ENCODE measurements around the gene LIN28A. TPM values are rescaled to one million over a fixed set of nuclear protein-coding genes. Genes with fewer than 3 reads are reported as not detected.

Gene LIN28A
- total RNA-seq, 1 donor from 2014 or later: not detected

DNA sequence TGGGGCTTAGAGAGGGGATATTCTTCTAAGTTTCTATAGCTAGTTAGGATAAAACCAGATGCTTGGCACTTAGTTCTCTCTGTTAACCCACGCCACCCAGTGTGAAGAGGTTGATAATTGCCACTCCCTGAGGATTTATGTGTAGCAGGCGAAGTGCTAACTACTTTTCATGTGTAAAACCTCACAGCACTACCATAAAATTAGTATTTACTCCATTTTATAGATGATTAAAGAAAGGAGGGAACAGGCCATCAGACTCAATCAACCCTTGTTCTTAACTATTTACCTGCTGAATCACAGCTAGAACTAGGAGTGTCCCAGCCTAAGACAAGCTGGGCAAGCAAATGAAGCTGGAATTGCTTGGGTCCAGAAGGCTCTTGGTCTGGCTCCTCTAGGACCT, 8.9 kb downstream of the LIN28A start:
- DNase-seq (ENCODE audit: low spot score) (no peak), ATAC-seq (no peak)
- intact Hi-C loops (cut with DNase I): no loop called here

DNA sequence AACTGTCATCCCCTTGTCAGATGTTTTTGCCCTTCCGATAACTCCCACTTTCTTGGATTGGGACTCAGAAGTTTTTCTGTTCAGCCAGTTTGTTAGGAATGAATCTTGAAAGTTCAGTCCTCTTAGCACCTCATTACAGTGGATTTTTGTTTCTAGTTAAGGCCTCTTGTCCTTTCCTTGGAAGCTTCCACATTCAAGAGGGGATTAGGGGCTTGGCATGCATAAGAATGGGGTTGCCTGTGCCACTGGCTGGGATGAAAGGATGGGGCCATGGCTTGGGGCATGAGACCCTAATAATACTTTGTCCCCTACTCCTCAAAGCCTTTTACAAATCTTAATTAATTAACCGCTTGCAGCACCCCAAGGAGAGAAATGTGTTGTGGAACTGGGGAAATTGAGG, 19.1 kb downstream of the LIN28A start:
- DNase-seq (ENCODE audit: low spot score): no peak
- no peak for ATAC-seq
- intact Hi-C loops (cut with DNase I): no loop called here

DNA sequence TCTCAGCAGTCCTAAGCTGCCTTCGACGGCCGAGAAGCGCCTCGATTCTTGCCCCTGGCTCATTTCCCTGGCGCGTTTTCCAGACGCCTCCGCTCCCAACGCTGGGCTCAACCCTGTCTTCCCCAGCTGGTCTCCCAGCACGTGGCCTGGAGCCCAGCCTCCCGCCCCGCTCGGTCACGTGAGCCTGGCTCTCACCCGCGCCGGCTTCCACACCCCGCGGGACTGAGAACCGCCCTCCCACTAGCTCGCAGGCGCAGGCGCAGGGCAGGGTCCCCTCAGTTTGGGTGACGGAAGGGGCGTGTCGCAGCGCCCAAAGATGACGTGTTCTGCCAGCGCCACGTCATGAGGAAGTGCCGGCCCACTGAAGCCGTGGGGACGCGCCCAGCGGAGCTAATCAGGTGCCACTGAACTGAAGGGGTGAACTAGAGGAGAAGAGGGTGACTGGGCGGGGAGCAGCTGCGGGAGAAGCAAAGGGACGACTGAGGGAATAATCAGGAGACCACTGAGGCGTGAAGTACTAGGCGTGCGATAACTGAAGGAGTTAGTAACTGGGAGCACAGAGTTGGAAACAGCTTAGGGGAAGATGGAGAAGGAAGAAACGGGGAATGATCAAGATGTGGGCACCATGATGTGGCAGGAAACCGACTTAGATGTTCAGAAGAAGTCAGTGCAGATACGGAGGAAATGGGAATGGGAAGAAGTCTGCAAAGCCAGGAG, 21.5 kb downstream of the LIN28A start, which contains the start of gene DHDDS:
Gene DHDDS, plus strand, starts transcription at position 343 of the 717 bp plus-strand sequence. CDS start 625 bp downstream, outside the sequence.
- intact Hi-C loops (cut with DNase I): no loop called here
- DNase-seq (ENCODE audit: low spot score) (peak; percentile 99), ATAC-seq (peak; percentile 100)

GRCh38 chr1:26432793-26433192, 22.2 kb downstream of the LIN28A start:
- ATAC-seq (no peak), DNase-seq (ENCODE audit: low spot score) (no peak)
- intact Hi-C loops (cut with DNase I): no loop called here

DNA sequence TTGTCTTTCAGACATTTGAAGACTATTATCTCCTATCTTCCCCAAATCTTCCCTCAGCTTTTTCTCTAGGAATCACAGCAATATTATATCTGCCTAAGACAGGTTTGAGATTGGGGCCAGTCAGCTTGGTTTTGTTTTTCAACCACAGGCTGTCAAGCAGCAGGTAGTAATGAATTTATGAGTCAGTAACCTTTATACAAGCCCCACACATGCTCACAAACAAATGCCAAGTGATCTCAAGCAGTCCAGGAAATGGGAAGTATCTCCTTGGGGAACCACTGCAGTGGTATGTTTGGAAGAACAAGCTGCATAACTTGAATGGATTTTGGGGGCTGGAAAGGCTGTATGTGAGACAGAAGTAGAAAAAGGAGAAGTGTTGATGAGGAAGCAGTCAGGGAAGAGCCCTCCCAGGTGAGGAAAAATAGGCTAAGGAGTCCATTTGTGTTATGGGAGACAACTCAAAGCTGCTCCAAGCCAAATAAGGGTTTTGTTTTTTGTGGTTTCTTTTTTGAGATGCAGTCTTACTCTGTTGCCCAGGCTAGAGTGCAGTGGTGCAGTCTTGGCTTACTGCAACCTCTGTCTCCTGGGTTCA, 23.6 kb downstream of the LIN28A start:
- intact Hi-C loops (cut with DNase I): no loop called here
- no peak for ATAC-seq

DNA sequence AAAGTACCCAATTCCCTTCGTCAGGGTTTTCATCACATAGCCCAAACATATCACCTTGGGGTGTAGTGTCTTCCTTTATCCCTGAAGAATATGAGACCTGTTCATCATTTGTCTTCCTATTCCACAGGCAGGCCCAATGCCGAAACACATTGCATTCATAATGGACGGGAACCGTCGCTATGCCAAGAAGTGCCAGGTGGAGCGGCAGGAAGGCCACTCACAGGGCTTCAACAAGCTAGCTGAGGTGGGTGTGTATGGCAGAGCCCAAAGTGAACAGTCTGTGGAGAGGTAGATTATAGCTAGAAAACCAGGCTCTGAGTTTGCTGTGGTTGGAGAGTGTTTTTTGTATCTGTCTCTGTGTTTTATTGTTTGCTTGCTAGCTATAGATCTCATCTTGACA, 27.4 kb downstream of the LIN28A start:
- intact Hi-C loops (cut with DNase I): no loop called here
- DNase-seq (ENCODE audit: low spot score): no peak
- no peak for ATAC-seq

More for the DNA sequence above, 23.6 kb downstream of the LIN28A start:
- no peak for DNase-seq (ENCODE audit: low spot score)

- no peak for ATAC-seq
- no peak for DNase-seq (ENCODE audit: low spot score)
- intact Hi-C loops (cut with DNase I): no loop called here
Observed at GRCh38 chr1:26440259-26440658, 29.6 kb downstream of the LIN28A start.

DNA sequence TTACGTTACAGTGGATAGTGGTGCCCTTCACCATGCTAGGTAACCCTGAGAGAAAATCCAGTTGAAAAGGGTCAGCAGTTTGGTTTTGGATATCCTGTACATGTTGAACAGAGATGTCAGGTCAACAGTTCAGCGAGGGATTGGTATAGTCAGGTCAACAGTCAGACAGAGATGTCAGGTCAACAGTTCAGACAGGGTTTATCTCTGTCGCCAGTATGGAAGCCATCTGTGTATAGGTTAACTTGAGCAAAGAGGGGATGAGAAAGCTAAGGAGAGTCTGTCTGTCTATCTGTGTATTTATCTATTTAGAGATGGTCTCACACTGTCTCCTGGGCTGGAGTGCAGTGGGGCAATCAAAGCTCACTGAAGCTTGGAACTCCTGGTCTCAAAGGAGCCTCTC, 39.3 kb downstream of the LIN28A start:
- DNase-seq (ENCODE audit: low spot score) (no peak), ATAC-seq (no peak)
- intact Hi-C loops (cut with DNase I): no loop called here

DNA sequence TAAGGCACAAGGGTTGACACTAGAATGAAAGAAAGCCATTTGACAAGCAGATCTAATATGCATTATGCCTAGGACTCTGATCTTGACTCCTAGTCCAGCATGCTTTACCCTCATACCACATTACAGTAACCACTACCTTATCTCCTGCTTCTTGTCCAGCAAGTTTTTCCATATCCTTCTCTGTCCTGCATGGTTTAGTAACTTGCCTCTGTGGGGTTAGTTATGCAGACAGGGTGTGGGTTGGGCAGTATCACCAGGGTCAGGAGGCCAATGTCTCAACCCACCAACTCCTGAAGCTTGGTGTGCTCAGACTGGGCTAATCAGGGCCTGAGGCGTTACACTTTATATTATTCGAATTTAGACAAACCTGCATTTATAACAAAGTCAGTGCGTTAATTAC, 40.3 kb downstream of the LIN28A start:
- ATAC-seq (no peak), DNase-seq (ENCODE audit: low spot score) (no peak)
- intact Hi-C loops (cut with DNase I): no loop called here

DNA sequence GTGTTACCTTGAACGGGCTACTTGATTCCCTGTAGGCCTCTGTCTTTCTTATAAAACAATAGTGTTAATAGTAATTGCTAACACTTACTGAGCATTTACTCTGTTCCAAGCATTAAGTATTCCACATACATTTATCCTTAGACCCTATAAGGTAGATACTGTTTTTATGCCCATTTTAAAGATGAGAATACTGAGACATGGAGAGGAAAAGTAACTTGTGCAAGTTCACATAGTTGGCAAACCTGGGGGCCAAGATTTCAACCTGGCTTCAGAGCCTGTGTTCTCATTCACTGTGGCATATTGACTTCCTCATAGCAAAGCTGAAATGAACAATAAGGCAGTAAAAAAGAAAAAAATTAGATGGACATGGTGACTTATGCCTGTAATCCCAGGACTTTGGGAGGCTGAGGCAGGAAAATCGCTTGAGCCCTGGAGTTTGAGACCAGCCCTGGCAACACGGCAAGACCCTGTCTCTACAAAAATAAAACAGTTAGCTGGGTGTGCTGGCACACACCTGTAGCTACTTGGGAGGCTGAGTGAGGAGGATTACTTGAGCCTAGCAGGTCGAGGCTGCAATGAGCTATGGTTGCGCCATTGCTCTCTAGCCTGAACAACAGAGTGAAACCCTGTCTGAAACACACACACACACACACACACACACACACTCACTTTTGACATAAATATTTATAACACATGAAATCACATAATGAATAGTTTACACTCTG, 42.0 kb downstream of the LIN28A start:
- intact Hi-C loops (cut with DNase I): no loop called here
- ATAC-seq: no peak

GRCh38 chr1:26459148-26459547, 48.5 kb downstream of the LIN28A start:
- ATAC-seq: no peak
- intact Hi-C loops (cut with DNase I): no loop called here
- no peak for DNase-seq (ENCODE audit: low spot score)

More for the DNA sequence above, 42.0 kb downstream of the LIN28A start:
- DNase-seq (ENCODE audit: low spot score): no peak

- no peak for ATAC-seq
- intact Hi-C loops (cut with DNase I): no loop called here
Observed at GRCh38 chr1:26459573-26460031, 49.0 kb downstream of the LIN28A start.

GRCh38 chr1:26468911-26469310, 58.3 kb downstream of the LIN28A start:
- ATAC-seq (no peak), DNase-seq (ENCODE audit: low spot score) (no peak)
- intact Hi-C loops (cut with DNase I): no loop called here

More at GRCh38 chr1:26459573-26460031, 49.0 kb downstream of the LIN28A start:
- DNase-seq (ENCODE audit: low spot score): no peak

- intact Hi-C loops (cut with DNase I): no loop called here
- DNase-seq (ENCODE audit: low spot score) (no peak), ATAC-seq (no peak)
Observed at GRCh38 chr1:26469558-26469957, 58.9 kb downstream of the LIN28A start.

GRCh38 chr1:26470878-26471497, 60.4 kb downstream of the LIN28A start:
- ATAC-seq (no peak), DNase-seq (ENCODE audit: low spot score) (no peak)
- intact Hi-C loops (cut with DNase I): no loop called here

GRCh38 chr1:26471498-26472319, 61.1 kb downstream of the LIN28A start:
- intact Hi-C loops (cut with DNase I): no loop called here
- peak; percentile 57 for ATAC-seq
- DNase-seq (ENCODE audit: low spot score): peak; percentile 83

DNA sequence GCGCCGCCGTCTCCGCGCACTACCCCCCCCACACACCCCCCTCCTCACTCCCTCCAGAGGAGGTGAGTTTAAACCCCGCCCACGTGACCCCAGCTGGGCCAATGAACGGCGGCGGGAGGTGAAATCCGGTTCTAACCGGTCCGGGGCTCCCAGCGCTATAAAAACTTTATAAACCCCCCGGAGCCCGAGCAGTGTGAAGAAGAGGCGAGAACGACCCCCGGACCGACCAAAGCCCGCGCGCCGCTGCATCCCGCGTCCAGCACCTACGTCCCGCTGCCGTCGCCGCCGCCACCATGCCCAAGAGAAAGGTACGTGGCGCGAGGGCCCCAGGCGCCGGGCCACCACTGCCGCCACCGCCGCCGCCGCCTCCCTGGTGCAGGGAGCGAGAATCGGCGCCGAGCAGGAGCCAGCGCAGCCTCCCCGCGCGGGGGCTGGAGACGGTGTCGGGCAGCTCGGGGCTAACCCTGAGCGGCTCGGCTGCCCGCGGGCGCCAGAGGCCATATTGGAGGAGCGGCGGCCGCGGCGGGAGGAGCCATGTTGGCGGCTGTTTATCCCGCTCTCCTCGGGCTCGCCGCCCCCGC, 61.8 kb downstream of the LIN28A start, which contains the start of gene HMGN2:
Gene HMGN2, plus strand, starts transcription at position 121 of the 581 bp plus-strand sequence. Its CDS starts 173 bp downstream, at position 294.
- intact Hi-C loops (cut with DNase I): no loop called here
- peak; percentile 96 for DNase-seq (ENCODE audit: low spot score)
- peak; percentile 89 for ATAC-seq
